Neural cell (in vitro differentiated cells): ENCODE data around the gene ESR2. TPM values are rescaled to one million over a fixed set of nuclear protein-coding genes. Genes with fewer than 3 reads are reported as not detected.

ENCODE experiments used
- H2AFZ ChIP-seq: fragments of 200-600, 300-800 bp; sonication (generic), shearing (Covaris generic); 2 replicates; pipeline ENCODE4 v1.6.0; 2014; ENCODE audit warnings: low read depth, mild to moderate bottlenecking, antibody characterized with exemption, low read length, moderate library complexity
- H3F3A ChIP-seq: fragments of 200-600 bp; shearing (Covaris generic); 2 replicates; pipeline ENCODE4 v1.6.1; 2016; ENCODE audit warnings: mild to moderate bottlenecking, moderate library complexity, mixed read lengths, antibody characterized with exemption, low read length; ENCODE audit not compliant: insufficient read depth, poor library complexity, severe bottlenecking
- H3K27ac ChIP-seq: fragments of 200-600, 300-800 bp; sonication (generic), shearing (Covaris generic); 2 replicates; pipeline ENCODE4 v1.5.1; 2014; ENCODE audit warnings: mild to moderate bottlenecking, low read length, moderate library complexity
- H3K27me3 ChIP-seq: fragments of 300-800, 200-600 bp; sonication (generic), shearing (Covaris generic); 2 replicates; pipeline ENCODE4 v1.6.0; 2014; ENCODE audit warnings: mild to moderate bottlenecking, low read depth, low read length, moderate library complexity; ENCODE audit not compliant: insufficient read depth
- H3K36me3 ChIP-seq: fragments of 300-800, 200-600 bp; sonication (generic), shearing (Covaris generic); 2 replicates; pipeline ENCODE4 v1.5.1; 2014; ENCODE audit warnings: mild to moderate bottlenecking, antibody characterized with exemption, low read length, moderate library complexity; ENCODE audit not compliant: insufficient read depth
- H3K4me2 ChIP-seq: fragments of 300-800, 200-600 bp; sonication (generic), shearing (Covaris generic); 2 replicates; pipeline ENCODE4 v1.6.0; 2014; ENCODE audit warnings: mild to moderate bottlenecking, low read length
- H3K4me3 ChIP-seq: fragments of 300-800, 200-600 bp; sonication (generic), shearing (Covaris generic); 2 replicates; pipeline ENCODE4 v1.5.1; 2014; ENCODE audit warnings: mild to moderate bottlenecking, low read length, moderate library complexity
- H3K79me2 ChIP-seq: fragments of 200-600 bp; shearing (Covaris generic); replicated peaks from 2 replicates; pipeline ENCODE4 v1.6.0; 2014; ENCODE audit warnings: mild to moderate bottlenecking, low read length, moderate library complexity; ENCODE audit not compliant: insufficient read depth
- H3K9ac ChIP-seq: fragments of 300-800, 200-600 bp; sonication (generic), shearing (Covaris generic); 2 replicates; pipeline ENCODE4 v1.6.1; 2016; ENCODE audit warnings: mild to moderate bottlenecking, low read length, mixed read lengths
- H3K9me2 ChIP-seq: fragments of 200-600 bp; shearing (Covaris generic); 2 replicates; pipeline ENCODE4 v1.6.1; 2016; ENCODE audit warnings: mild to moderate bottlenecking, low read length, mixed read lengths; ENCODE audit not compliant: insufficient read depth
- H3K9me3 ChIP-seq: fragments of 200-600, 300-800 bp; sonication (generic), shearing (Covaris generic); 2 replicates; pipeline ENCODE4 v1.6.1; 2016; ENCODE audit warnings: mild to moderate bottlenecking, mixed run types, low read length, moderate library complexity, mixed read lengths
- H4K20me1 ChIP-seq: fragments of 200-600 bp; shearing (Covaris generic); 2 replicates; pipeline ENCODE4 v1.6.1; 2016; ENCODE audit warnings: mild to moderate bottlenecking, mixed run types; ENCODE audit not compliant: insufficient read depth
- EP300 ChIP-seq: fragments of 450-650 bp; conservative IDR thresholded peaks from 2 replicates; pipeline ENCODE4 v1.6.1; 2014; ENCODE audit warnings: antibody characterized with exemption, mild to moderate bottlenecking, moderate library complexity; ENCODE audit not compliant: poor library complexity, severe bottlenecking
- EZH2 ChIP-seq: fragments of 200-600, 300-800 bp; shearing (Covaris generic), sonication (generic); IDR thresholded peaks from 2 replicates; pipeline ENCODE4 v1.6.1; 2014; ENCODE audit warnings: antibody characterized with exemption, low read length, borderline replicate concordance, mild to moderate bottlenecking; ENCODE audit not compliant: insufficient read depth, poor library complexity, severe bottlenecking
- MXI1 ChIP-seq: fragments of 450-650 bp; conservative IDR thresholded peaks from 2 replicates; pipeline ENCODE4 v1.6.1; 2014; ENCODE audit warnings: antibody characterized with exemption, mild to moderate bottlenecking; ENCODE audit not compliant: poor library complexity, severe bottlenecking
- POLR2AphosphoS5 ChIP-seq: IDR thresholded peaks from 2 replicates; pipeline ENCODE4 v1.6.1; 2012
- RAD21 ChIP-seq: fragments of 450-650 bp; conservative IDR thresholded peaks from 2 replicates; pipeline ENCODE4 v1.6.1; 2014; ENCODE audit warnings: antibody characterized with exemption, mild to moderate bottlenecking, moderate library complexity
- SMC3 ChIP-seq: fragments of 450-650 bp; conservative IDR thresholded peaks from 2 replicates; pipeline ENCODE4 v1.6.1; 2014; ENCODE audit warnings: antibody characterized with exemption, mild to moderate bottlenecking, moderate library complexity; ENCODE audit not compliant: poor library complexity
- TAF1 ChIP-seq: IDR thresholded peaks from 2 replicates; pipeline ENCODE4 v1.6.1; 2012; ENCODE audit warnings: low read depth
- polyA plus RNA-seq: library from polyadenylated mRNA; depleted of rRNA; stranded (reverse); fragments of >200 nt; gene quantifications from 2 replicates; pipeline ENCODE4 v1.2.3, GENCODE V29; 2014
- TF ChIP-seq, protein P1 (sequence below): IDR thresholded peaks from 2 replicates; pipeline ENCODE4 v1.6.1; 2012; ENCODE audit warnings: borderline replicate concordance
- TF ChIP-seq, protein P2 (sequence below): fragments of 450-650 bp; IDR thresholded peaks from 2 replicates; pipeline ENCODE4 v1.5.1; 2014; ENCODE audit warnings: antibody characterized with exemption, mild to moderate bottlenecking, moderate library complexity; ENCODE audit not compliant: poor library complexity, severe bottlenecking

Gene ESR2
- polyA plus RNA-seq, 1 donor from 2014 or later: 0.35 TPM

DNA sequence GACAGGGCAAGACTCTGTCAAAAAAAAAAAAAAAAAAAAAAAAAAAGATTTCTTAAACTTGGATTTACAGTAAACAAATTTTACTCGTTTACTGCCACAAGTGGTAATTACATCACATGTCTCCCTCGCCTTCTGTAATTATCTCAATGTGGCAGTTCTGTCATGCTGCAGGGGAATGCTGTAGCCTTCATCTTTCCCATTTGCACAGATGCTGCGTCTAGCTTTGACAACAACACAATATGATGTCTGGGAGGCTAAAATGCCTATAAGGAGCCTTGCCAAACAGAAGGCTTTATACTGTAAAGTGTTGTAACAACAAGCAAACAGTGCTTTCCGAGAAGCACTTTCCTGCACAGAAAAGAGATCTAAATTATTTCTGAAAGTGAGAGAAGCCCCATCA lies 48.7 kb downstream of the ESR2 start:
- Histone ChIP-seq H3K79me2 (no peaks in the 10 kb centered on the region), H3K27me3 (no peaks in the 10 kb centered on the region), H3K36me3 (no peaks in the 10 kb centered on the region), H3K4me3 (no peak overlapping the region), H3K9ac (no peak overlapping the region), H4K20me1 (no peaks in the 10 kb centered on the region), H3K27ac (no peak overlapping the region), H3K4me2 (no peak overlapping the region), H3K9me3 (no peaks in the 10 kb centered on the region), H3K9me2 (no peaks in the 10 kb centered on the region), H3F3A (no peaks in the 10 kb centered on the region), H2AFZ (no peak overlapping the region)
- TF ChIP-seq EP300 (no peak), EZH2 (no peak), MXI1 (no peak), SMC3 (no peak)
- TF ChIP-seq, protein P1, sequence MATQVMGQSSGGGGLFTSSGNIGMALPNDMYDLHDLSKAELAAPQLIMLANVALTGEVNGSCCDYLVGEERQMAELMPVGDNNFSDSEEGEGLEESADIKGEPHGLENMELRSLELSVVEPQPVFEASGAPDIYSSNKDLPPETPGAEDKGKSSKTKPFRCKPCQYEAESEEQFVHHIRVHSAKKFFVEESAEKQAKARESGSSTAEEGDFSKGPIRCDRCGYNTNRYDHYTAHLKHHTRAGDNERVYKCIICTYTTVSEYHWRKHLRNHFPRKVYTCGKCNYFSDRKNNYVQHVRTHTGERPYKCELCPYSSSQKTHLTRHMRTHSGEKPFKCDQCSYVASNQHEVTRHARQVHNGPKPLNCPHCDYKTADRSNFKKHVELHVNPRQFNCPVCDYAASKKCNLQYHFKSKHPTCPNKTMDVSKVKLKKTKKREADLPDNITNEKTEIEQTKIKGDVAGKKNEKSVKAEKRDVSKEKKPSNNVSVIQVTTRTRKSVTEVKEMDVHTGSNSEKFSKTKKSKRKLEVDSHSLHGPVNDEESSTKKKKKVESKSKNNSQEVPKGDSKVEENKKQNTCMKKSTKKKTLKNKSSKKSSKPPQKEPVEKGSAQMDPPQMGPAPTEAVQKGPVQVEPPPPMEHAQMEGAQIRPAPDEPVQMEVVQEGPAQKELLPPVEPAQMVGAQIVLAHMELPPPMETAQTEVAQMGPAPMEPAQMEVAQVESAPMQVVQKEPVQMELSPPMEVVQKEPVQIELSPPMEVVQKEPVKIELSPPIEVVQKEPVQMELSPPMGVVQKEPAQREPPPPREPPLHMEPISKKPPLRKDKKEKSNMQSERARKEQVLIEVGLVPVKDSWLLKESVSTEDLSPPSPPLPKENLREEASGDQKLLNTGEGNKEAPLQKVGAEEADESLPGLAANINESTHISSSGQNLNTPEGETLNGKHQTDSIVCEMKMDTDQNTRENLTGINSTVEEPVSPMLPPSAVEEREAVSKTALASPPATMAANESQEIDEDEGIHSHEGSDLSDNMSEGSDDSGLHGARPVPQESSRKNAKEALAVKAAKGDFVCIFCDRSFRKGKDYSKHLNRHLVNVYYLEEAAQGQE: no peak
- TF ChIP-seq, protein P2, sequence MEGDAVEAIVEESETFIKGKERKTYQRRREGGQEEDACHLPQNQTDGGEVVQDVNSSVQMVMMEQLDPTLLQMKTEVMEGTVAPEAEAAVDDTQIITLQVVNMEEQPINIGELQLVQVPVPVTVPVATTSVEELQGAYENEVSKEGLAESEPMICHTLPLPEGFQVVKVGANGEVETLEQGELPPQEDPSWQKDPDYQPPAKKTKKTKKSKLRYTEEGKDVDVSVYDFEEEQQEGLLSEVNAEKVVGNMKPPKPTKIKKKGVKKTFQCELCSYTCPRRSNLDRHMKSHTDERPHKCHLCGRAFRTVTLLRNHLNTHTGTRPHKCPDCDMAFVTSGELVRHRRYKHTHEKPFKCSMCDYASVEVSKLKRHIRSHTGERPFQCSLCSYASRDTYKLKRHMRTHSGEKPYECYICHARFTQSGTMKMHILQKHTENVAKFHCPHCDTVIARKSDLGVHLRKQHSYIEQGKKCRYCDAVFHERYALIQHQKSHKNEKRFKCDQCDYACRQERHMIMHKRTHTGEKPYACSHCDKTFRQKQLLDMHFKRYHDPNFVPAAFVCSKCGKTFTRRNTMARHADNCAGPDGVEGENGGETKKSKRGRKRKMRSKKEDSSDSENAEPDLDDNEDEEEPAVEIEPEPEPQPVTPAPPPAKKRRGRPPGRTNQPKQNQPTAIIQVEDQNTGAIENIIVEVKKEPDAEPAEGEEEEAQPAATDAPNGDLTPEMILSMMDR: no peak

DNA sequence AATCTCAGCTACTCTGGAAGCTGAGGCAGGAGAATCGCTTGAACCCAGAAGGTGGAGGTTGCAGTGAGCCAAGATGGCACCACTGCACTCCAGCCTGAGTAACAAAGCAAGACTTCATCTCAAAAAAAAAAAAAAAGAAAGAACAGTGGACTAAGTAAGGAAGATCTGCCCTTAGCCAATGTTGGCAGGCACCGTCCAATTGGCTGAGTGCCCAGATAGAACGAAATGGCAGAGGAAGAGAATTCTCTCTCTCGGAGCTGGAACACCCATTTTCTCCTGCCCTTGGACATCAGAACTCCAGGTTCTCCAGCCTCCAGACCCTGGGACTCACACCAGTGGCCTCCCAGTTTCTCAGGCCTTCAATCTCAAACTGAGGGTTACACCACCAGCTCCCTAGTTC lies 49.9 kb downstream of the ESR2 start:
- Histone ChIP-seq H3K9ac (no peak overlapping the region), H3K36me3 (no peaks in the 10 kb centered on the region), H3K27ac (no peak overlapping the region), H3K9me2 (no peaks in the 10 kb centered on the region), H4K20me1 (no peaks in the 10 kb centered on the region), H3F3A (no peaks in the 10 kb centered on the region), H3K4me3 (no peak overlapping the region), H2AFZ (no peak overlapping the region), H3K4me2 (no peak overlapping the region), H3K79me2 (no peaks in the 10 kb centered on the region), H3K27me3 (no peaks in the 10 kb centered on the region), H3K9me3 (no peaks in the 10 kb centered on the region)
- no peak for TF ChIP-seq EZH2
- no peak for TF ChIP-seq SMC3
- TF ChIP-seq TAF1: no peak
- no peak for TF ChIP-seq POLR2AphosphoS5
- TF ChIP-seq RAD21: no peak
- TF ChIP-seq, protein P1: no peak
- no peak for TF ChIP-seq MXI1
- no peak for TF ChIP-seq EP300
- TF ChIP-seq, protein P2: no peak
